Thymus (tissue), 11 donors: ENCODE data around the gene CHST5. TPM values are rescaled to one million over a fixed set of nuclear protein-coding genes. Genes with fewer than 3 reads are reported as not detected.
"Not testable (repeated sequence)": the region's sequence is repeated elsewhere in the genome, so short reads cannot be mapped to it uniquely, and the experiment has no call there.

Experiments used
- DNase-seq, 9 donors: peaks; one replicate each; pipeline ENCODE4 v3.0.0-alpha.2; 2013; ENCODE audit warnings: low spot score in 9 of 9, low read depth in 6 of 9, missing footprints in 1 of 9
- H3K27ac ChIP-seq, 2 donors: one replicate each; pipeline ENCODE4 v1.5.1; 2013; ENCODE audit warnings: control low read depth in 1 of 2, low read depth in 1 of 2, low read length in 1 of 2, mild to moderate bottlenecking in 1 of 2, moderate library complexity in 1 of 2
- H3K27me3 ChIP-seq, 2 donors: one replicate each; pipeline ENCODE4 v1.5.1; 2013; ENCODE audit warnings: low read length in 1 of 2; ENCODE audit not compliant: control insufficient read depth in 2 of 2, insufficient read depth in 1 of 2
- H3K36me3 ChIP-seq, 2 donors: one replicate each; pipeline ENCODE4 v1.5.1; 2013; ENCODE audit warnings: low read length in 1 of 2, mild to moderate bottlenecking in 1 of 2, moderate library complexity in 1 of 2; ENCODE audit not compliant: control insufficient read depth in 2 of 2, insufficient read depth in 2 of 2
- H3K4me1 ChIP-seq, 2 donors: one replicate each; pipeline ENCODE4 v1.5.1; 2013; ENCODE audit warnings: low read length in 2 of 2; ENCODE audit not compliant: control insufficient read depth in 2 of 2, insufficient read depth in 2 of 2
- H3K4me3 ChIP-seq, 2 donors: one replicate each; pipeline ENCODE4 v1.5.1; 2013; ENCODE audit warnings: low read length in 2 of 2, control low read depth in 1 of 2, mild to moderate bottlenecking in 1 of 2
- H3K9me3 ChIP-seq, 2 donors: one replicate each; pipeline ENCODE4 v1.5.1; 2013; ENCODE audit warnings: low read length in 1 of 2, mild to moderate bottlenecking in 1 of 2; ENCODE audit not compliant: control insufficient read depth in 2 of 2, insufficient read depth in 1 of 2
- WGBS: extraction: QIAGEN DNeasy Blood & Tissue Kit; methylation state at CpG from one replicate; pipeline ENCODE4 v1.1.7; 2013; 5-methylcytosine and 5-hydroxymethylcytosine counted together
- polyA plus RNA-seq: library from polyadenylated mRNA; stranded (reverse); fragments of 200-250 nt; gene quantifications from one replicate; pipeline ENCODE4 v1.2.3, GENCODE V29; 2013
- total RNA-seq: library from RNA; stranded (reverse); fragments of 120-200 nt; gene quantifications from one replicate; pipeline ENCODE4 v1.2.4, GENCODE V29; 2013
- donor health status: healthy.

Gene CHST5
- total and polyA plus RNA-seq, 2 donors, result 0.11 TPM; not detected in 1

DNA sequence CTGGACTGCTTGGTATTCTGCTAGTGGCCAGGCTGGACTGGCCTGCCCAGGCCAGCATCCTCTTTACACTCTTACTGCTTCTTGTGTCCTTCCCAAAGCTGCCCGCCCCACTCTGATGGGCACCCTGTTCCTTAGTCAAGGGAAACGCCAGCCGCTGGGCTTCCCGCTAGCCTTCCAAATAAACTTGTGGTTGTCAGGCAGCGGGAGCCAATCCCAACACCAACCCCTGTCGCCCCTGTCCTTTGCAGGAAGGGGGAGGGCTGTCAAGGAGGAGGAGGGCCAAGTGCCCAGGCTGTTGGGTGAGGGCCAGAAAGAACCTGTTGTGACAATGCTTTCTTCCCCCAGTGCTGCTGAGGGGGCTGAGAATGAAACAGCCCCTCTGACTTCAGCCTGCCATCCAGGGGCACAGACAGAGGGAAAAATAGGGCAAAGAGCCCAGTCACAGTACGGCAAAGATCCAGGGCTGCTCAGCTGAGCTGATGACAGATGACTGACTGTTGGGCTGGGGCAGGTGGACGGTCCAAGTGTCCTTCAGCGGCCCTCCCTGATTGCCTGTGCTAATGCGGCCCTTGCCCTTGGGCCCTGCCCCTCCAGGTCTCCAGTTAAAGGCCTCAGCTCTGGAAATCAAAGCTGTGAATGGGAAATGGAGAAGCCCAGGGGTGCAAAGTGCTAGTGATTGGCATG is 3.1 kb upstream of the CHST5 start:
- H3K4me1 ChIP-seq, H3K27ac ChIP-seq, H3K27me3 ChIP-seq, H3K36me3 ChIP-seq, H3K4me3 ChIP-seq, DNase-seq, H3K9me3 ChIP-seq: not testable (repeated sequence)
- 97% methylated on average over 8 of the region's 10 CpGs for WGBS

DNA sequence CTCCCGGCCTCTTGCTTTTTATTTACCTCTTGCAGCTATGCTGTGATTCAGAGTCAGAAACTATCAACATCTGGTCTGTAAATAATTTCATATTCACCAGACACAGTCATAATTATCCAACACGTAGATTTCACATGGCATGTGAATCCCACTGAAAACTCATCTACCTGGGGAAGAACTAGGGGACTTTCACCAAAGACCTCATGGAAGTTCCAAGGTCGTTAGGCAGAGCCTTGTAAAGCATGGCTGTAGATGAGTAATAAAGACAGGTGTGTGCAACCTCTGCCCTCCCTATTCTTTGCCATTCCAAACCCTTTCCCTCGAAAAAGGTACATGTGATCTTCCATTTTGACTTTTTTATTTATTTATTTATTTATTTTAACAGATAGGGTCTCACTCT is 1.9 kb upstream of the CHST5 start:
- no peak overlapping the region for H3K4me3 ChIP-seq
- H3K4me1 ChIP-seq, result no peaks in the 10 kb centered on the region
- no peak overlapping the region for H3K27ac ChIP-seq
- DNase-seq, result no peak
- 96% methylated on average over 4 of the region's 4 CpGs for WGBS
- no peaks in the 10 kb centered on the region for H3K9me3 ChIP-seq
- no peaks in the 10 kb centered on the region for H3K27me3 ChIP-seq
- no peaks in the 10 kb centered on the region for H3K36me3 ChIP-seq

DNA sequence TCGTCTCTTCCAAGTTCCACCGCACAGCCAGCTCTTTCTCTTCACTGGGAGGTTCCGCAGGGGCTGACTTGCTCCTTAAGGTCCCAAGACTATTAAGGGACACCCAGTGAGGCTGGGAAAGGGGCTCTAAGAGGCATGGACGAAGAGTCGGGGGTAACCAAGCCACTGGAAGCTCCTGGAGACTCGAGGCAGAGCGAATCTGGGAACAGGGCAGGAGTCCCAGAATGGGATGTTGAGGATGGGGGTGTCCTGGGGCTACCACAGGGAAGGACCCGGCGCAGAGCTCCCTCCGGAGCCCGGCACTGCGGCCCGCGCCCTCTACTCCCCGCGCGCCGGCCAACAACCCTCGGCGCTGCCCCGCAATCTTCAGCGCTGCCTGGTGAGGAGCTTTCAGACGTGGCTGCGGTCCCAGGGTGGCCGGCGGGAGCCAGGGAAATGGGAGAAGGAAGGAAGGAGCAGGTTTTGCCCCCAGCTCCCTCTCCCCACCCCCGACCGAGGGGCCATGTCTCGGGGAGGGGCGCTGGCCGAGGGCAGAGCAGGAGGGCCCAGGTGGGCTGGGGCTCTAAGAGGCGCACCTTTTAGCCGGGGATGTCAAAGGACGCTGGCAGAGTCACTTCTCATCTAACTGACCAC is 581 bp downstream of the CHST5 start:
- H3K36me3 ChIP-seq, result no peaks in the 10 kb centered on the region
- no peaks in the 10 kb centered on the region for H3K9me3 ChIP-seq
- no peak for DNase-seq
- no peak overlapping the region for H3K4me3 ChIP-seq
- no peaks in the 10 kb centered on the region for H3K4me1 ChIP-seq
- H3K27me3 ChIP-seq, result no peaks in the 10 kb centered on the region
- H3K27ac ChIP-seq, result no peak overlapping the region
- 84% methylated on average over 34 of the region's 34 CpGs for WGBS

DNA sequence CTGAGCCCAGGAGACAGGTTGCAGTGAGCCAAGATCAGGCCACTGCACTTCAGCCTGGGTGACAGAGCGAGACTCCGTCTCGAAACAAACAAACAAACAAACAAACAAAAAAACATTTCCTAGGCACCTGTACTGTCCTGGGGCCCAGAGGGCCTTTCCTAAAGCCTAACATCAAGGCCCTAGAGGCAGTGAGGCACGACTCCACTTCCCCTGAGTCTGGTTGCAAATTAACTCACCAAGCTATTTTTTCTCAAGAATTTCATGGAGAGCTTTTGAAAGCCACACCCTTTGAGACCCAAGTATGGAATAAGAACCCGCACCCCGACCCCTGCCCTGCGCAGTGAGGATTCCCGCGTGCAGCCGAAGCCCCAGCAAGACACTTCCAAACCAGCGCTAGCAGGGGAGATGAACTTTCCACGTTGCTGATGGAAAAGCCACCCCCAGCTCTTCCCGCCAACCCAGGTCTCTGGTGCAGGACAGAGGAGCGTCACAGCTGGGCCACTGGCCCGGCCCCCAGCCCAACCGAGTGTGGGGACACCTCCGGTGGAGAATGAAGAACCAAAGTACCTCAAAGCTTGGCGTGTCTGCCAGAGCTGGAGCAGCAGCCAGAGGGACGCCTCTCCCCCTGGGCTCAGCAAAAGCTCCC is 1.2 kb downstream of the CHST5 start:
- Histone ChIP-seq H3K27ac (no peak overlapping the region), H3K4me3 (no peak overlapping the region), H3K4me1 (no peaks in the 10 kb centered on the region), H3K27me3 (no peaks in the 10 kb centered on the region), H3K9me3 (no peaks in the 10 kb centered on the region), H3K36me3 (no peaks in the 10 kb centered on the region)
- no peak for DNase-seq
- WGBS, result 92% methylated on average over 19 of the region's 19 CpGs

DNA sequence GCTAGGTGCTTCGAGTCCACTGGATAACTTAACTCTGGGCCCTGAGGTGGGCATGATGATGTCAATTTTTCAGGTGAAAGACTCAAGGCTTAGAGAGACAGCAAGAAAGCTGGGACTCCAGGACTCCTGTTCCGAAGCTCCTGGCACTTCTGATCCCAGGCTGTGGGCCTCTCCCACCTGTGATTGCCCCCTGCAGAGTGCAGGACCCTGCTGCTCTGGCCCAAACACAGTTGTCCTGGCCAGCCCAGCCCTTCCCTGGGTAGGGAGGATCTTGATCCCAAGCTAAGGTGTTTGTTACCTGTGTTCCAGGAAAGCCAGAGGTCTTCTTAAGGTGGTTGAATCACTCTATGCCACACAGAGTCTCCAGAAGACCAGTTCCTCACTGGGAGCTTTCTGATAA is 3.1 kb downstream of the CHST5 start:
- 89% methylated on average over 2 of the region's 2 CpGs for WGBS
- DNase-seq, result no peak
- H3K4me1 ChIP-seq, result no peaks in the 10 kb centered on the region

DNA sequence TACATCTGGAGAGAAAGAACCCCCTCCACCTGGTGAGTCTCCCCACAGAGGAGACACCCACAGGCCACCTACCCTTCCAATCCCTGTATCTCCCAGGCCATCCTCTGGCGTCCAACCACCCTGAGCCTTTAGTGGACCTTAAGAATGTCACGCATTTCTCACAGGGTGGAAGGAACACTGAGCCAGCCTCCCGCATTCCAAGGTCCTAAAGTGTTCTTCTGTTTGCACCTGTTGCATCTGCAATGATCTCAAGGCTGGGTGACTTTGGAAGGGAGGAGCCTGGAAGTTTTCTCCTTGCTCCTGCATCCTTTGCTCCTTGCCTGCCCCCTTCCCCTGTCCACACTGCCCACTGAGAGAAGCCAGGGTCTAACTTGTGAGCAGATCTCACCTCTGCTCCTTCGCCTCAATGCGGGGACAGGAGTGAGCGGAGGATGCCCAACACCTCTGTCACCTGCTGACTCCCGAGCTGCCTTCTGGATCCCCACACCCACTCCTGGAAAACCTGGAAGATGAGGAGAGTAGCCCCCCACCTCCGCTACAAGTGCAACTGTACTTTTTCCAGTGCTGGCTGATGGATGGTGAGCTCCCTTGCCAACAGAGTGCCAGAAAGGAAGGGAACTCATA is 3.7 kb downstream of the CHST5 start:
- Histone ChIP-seq H3K4me3 (no peak overlapping the region), H3K36me3 (no peaks in the 10 kb centered on the region), H3K27ac (no peak overlapping the region), H3K9me3 (no peaks in the 10 kb centered on the region), H3K27me3 (no peaks in the 10 kb centered on the region), H3K4me1 (no peaks in the 10 kb centered on the region)
- no peak for DNase-seq
- 97% methylated on average over 8 of the region's 8 CpGs for WGBS

More for the DNA sequence above, 3.1 kb downstream of the CHST5 start:
- H3K36me3 ChIP-seq, result no peaks in the 10 kb centered on the region
- no peak overlapping the region for H3K27ac ChIP-seq
- H3K9me3 ChIP-seq, result no peaks in the 10 kb centered on the region
- H3K4me3 ChIP-seq, result no peak overlapping the region
- no peaks in the 10 kb centered on the region for H3K27me3 ChIP-seq

DNA sequence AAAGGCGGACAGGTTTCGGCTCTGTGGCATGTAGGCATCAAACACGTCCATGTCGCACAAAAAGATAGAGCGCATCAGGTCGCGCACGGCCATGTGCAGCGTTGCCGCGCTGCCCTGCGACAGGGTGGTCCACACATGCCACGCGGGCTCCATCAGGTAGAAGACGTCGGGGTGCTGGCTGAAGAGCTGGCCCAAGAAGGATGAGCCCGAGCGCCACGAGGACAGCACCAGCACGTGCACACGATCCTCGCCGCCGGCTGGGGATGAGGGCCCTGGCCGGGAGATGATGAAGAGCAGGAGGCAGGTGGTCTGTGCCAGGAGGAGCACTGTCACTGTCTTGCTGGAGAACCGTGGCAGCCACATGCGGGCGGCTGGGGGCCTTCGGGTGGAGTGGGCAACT is 5.9 kb downstream of the CHST5 start:
- Histone ChIP-seq H3K4me1 (no peaks in the 10 kb centered on the region), H3K4me3 (no peak overlapping the region), H3K27ac (no peak overlapping the region), H3K27me3 (no peaks in the 10 kb centered on the region), H3K36me3 (no peaks in the 10 kb centered on the region), H3K9me3 (no peaks in the 10 kb centered on the region)
- WGBS, result 99% methylated on average over 29 of the region's 29 CpGs
- DNase-seq, result no peak

DNA sequence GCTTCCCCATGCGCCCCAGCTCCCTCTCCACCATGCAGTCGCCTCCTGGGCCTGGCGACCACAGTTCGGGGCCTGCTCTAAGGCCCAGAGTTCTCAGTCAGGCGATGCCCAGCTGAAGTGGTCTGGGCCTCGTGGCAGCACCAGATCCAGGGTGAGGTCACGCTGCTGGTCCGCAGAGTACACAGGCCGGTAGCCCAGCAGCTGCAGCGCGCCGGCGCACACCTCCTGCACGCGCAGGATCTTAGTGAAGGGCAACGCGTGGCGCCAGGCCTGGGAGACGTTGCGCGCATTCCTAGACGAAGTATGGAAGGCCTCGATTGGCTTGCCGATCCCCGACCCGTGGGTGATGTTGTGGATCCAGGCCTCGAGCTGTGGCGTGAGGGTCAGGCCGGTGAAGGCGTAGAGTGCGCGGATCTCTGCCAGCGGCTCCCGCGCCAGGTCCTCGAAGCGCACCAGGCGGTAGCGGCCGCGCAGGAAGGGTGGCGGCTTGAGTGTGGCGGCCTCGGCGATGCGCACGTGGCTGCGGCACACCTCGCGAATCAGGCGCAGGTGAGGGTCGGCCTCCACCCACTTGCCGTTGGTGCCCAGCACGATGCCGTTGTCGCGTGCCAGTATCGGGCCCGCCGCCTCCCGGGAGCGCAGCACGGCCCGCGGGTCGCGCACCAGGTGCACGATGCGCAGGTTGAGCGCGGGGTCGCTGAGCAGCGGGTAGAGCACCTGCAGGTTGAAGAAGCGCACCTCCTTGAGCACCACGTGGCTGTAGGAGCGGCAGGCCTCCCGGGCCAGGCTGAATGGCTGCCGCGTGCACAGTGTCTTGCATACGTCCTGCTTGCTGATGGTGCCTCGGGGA is 6.6 kb downstream of the CHST5 start:
- H3K4me3 ChIP-seq, result no peak overlapping the region
- H3K36me3 ChIP-seq, result no peaks in the 10 kb centered on the region
- H3K27ac ChIP-seq, result no peak overlapping the region
- no peaks in the 10 kb centered on the region for H3K27me3 ChIP-seq
- no peaks in the 10 kb centered on the region for H3K9me3 ChIP-seq
- H3K4me1 ChIP-seq, result no peaks in the 10 kb centered on the region
- WGBS, result 97% methylated on average over 81 of the region's 81 CpGs
- no peak for DNase-seq
